ENCODE measurements around the gene GIPC3.

Gene GIPC3

GRCh38 chr19:3605361-3605760 lies 20.1 kb downstream of the GIPC3 start:
- ATAC-seq: no peak
- DNase-seq: no peak

- DNase-seq (no peak), ATAC-seq (no peak)
Observed at GRCh38 chr19:3605770-3606169, 20.5 kb downstream of the GIPC3 start.

- DNase-seq (peak; percentile 40), ATAC-seq (peak; percentile 25)
Observed at GRCh38 chr19:3606174-3606689, 21.0 kb downstream of the GIPC3 start.

GRCh38 chr19:3606690-3607289 lies 21.5 kb downstream of the GIPC3 start, which contains the start of gene TBXA2R:
TBXA2R (minus strand) TSS chr19:3606875; CDS start chr19:3600634, 6,241 bp downstream.
- DNase-seq (peak; percentile 86), ATAC-seq (peak; percentile 41)

GRCh38 chr19:3607303-3608078 lies 22.2 kb downstream of the GIPC3 start:
- ATAC-seq (no peak), DNase-seq (no peak)

- ATAC-seq (no peak), DNase-seq (no peak)
Observed at GRCh38 chr19:3608079-3608641, 22.9 kb downstream of the GIPC3 start.

GRCh38 chr19:3608750-3609322 lies 23.6 kb downstream of the GIPC3 start:
- no peak for DNase-seq
- no peak for ATAC-seq

- DNase-seq (no peak), ATAC-seq (no peak)
Observed at GRCh38 chr19:3609779-3610719, 24.8 kb downstream of the GIPC3 start.

GRCh38 chr19:3610745-3611717 lies 25.8 kb downstream of the GIPC3 start:
- no peak for DNase-seq
- no peak for ATAC-seq

- DNase-seq: no peak
Observed at GRCh38 chr19:3611841-3612240, 26.6 kb downstream of the GIPC3 start.

GRCh38 chr19:3612330-3612729 lies 27.1 kb downstream of the GIPC3 start:
- DNase-seq: no peak
- ATAC-seq: no peak

More at GRCh38 chr19:3611841-3612240, 26.6 kb downstream of the GIPC3 start:
- ATAC-seq: no peak

- no peak for DNase-seq
- no peak for ATAC-seq
Observed at GRCh38 chr19:3612901-3613741, 27.8 kb downstream of the GIPC3 start.

- ATAC-seq: no peak
- DNase-seq: no peak
Observed at GRCh38 chr19:3613818-3614661, 28.8 kb downstream of the GIPC3 start.

- ATAC-seq: no peak
- DNase-seq: no peak
Observed at GRCh38 chr19:3614858-3615505, 29.7 kb downstream of the GIPC3 start.

- no peak for ATAC-seq
- DNase-seq: no peak
Observed at GRCh38 chr19:3615524-3616135, 30.4 kb downstream of the GIPC3 start.

- no peak for DNase-seq
- ATAC-seq: no peak
Observed at GRCh38 chr19:3617463-3617862, 32.2 kb downstream of the GIPC3 start.

GRCh38 chr19:3618144-3618810 lies 33.0 kb downstream of the GIPC3 start:
- ATAC-seq (peak; percentile 44), DNase-seq (peak; percentile 79)
